ENCODE measurements around the gene CHD9.
"Not testable (repeated sequence)": the region's sequence is repeated elsewhere in the genome, so short reads cannot be mapped to it uniquely, and the experiment has no call there.

Gene CHD9

GRCh38 chr16:53207810-53208752 is 153.3 kb downstream of the CHD9 start:
- no peak for DNase-seq (ENCODE audit: low read depth)

GRCh38 chr16:53209429-53209828 is 154.6 kb downstream of the CHD9 start:
- no peak for DNase-seq (ENCODE audit: low read depth)

GRCh38 chr16:53209877-53210276 is 155.1 kb downstream of the CHD9 start:
- no peak for DNase-seq (ENCODE audit: low read depth)

GRCh38 chr16:53211253-53211652 is 156.5 kb downstream of the CHD9 start:
- DNase-seq (ENCODE audit: low read depth) = no peak

- no peak for DNase-seq (ENCODE audit: low read depth)
Measured at GRCh38 chr16:53212893-53213223, 158.1 kb downstream of the CHD9 start.

GRCh38 chr16:53213542-53213941 is 158.8 kb downstream of the CHD9 start:
- no peak for DNase-seq (ENCODE audit: low read depth)

GRCh38 chr16:53216798-53217197 is 162.0 kb downstream of the CHD9 start:
- no peak for DNase-seq (ENCODE audit: low read depth)

GRCh38 chr16:53219371-53219770 is 164.6 kb downstream of the CHD9 start:
- no peak for DNase-seq (ENCODE audit: low read depth)

GRCh38 chr16:53219795-53220454 is 165.1 kb downstream of the CHD9 start:
- DNase-seq (ENCODE audit: low read depth) = no peak

GRCh38 chr16:53220585-53220984 is 165.8 kb downstream of the CHD9 start:
- no peak for DNase-seq (ENCODE audit: low read depth)

GRCh38 chr16:53224951-53225533 is 170.3 kb downstream of the CHD9 start:
- no peak for DNase-seq (ENCODE audit: low read depth)

- DNase-seq (ENCODE audit: low read depth) = no peak
Measured at GRCh38 chr16:53232826-53233529, 178.2 kb downstream of the CHD9 start.

- DNase-seq (ENCODE audit: low read depth) = no peak
Measured at GRCh38 chr16:53234836-53235235, 180.0 kb downstream of the CHD9 start.

GRCh38 chr16:53235851-53236250 is 181.1 kb downstream of the CHD9 start:
- DNase-seq (ENCODE audit: low read depth) = no peak

GRCh38 chr16:53249331-53249730 is 194.5 kb downstream of the CHD9 start:
- DNase-seq (ENCODE audit: low read depth) = no peak

GRCh38 chr16:53257001-53257400 is 202.2 kb downstream of the CHD9 start:
- DNase-seq (ENCODE audit: low read depth) = no peak

GRCh38 chr16:53258809-53259208 is 204.0 kb downstream of the CHD9 start:
- DNase-seq (ENCODE audit: low read depth) = no peak

GRCh38 chr16:53261276-53261675 is 206.5 kb downstream of the CHD9 start:
- no peak for DNase-seq (ENCODE audit: low read depth)

GRCh38 chr16:53262645-53263044 is 207.9 kb downstream of the CHD9 start:
- DNase-seq (ENCODE audit: low read depth) = no peak

GRCh38 chr16:53266156-53266555 is 211.4 kb downstream of the CHD9 start:
- DNase-seq (ENCODE audit: low read depth) = no peak

- not testable (repeated sequence) for DNase-seq (ENCODE audit: low read depth)
Measured at GRCh38 chr16:53278498-53278897, 223.7 kb downstream of the CHD9 start.

GRCh38 chr16:53281280-53281679 is 226.5 kb downstream of the CHD9 start:
- no peak for DNase-seq (ENCODE audit: low read depth)
